ENCODE results near the gene EMC8. TPM values are rescaled to one million over a fixed set of nuclear protein-coding genes. Genes with fewer than 3 reads are reported as not detected.

Gene EMC8
- polyA plus RNA-seq, 1 of the 3 experiments (the other 2 are of a cell fraction): 45.9 TPM

- TF ChIP-seq, protein P1, sequence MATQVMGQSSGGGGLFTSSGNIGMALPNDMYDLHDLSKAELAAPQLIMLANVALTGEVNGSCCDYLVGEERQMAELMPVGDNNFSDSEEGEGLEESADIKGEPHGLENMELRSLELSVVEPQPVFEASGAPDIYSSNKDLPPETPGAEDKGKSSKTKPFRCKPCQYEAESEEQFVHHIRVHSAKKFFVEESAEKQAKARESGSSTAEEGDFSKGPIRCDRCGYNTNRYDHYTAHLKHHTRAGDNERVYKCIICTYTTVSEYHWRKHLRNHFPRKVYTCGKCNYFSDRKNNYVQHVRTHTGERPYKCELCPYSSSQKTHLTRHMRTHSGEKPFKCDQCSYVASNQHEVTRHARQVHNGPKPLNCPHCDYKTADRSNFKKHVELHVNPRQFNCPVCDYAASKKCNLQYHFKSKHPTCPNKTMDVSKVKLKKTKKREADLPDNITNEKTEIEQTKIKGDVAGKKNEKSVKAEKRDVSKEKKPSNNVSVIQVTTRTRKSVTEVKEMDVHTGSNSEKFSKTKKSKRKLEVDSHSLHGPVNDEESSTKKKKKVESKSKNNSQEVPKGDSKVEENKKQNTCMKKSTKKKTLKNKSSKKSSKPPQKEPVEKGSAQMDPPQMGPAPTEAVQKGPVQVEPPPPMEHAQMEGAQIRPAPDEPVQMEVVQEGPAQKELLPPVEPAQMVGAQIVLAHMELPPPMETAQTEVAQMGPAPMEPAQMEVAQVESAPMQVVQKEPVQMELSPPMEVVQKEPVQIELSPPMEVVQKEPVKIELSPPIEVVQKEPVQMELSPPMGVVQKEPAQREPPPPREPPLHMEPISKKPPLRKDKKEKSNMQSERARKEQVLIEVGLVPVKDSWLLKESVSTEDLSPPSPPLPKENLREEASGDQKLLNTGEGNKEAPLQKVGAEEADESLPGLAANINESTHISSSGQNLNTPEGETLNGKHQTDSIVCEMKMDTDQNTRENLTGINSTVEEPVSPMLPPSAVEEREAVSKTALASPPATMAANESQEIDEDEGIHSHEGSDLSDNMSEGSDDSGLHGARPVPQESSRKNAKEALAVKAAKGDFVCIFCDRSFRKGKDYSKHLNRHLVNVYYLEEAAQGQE (IDR thresholded peaks at IDR 0.05; ENCODE audit: low read depth, low read length): no peak
- no peak for TF ChIP-seq RCOR1 (IDR thresholded peaks at IDR 0.05; ENCODE audit: low read length)
- no peak for TF ChIP-seq JUND (IDR thresholded peaks at IDR 0.05)
- TF ChIP-seq, protein P2, sequence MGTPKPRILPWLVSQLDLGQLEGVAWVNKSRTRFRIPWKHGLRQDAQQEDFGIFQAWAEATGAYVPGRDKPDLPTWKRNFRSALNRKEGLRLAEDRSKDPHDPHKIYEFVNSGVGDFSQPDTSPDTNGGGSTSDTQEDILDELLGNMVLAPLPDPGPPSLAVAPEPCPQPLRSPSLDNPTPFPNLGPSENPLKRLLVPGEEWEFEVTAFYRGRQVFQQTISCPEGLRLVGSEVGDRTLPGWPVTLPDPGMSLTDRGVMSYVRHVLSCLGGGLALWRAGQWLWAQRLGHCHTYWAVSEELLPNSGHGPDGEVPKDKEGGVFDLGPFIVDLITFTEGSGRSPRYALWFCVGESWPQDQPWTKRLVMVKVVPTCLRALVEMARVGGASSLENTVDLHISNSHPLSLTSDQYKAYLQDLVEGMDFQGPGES (IDR thresholded peaks at IDR 0.05; ENCODE audit: low read depth, low read length): no peak
Measured at GRCh38 chr16:85785927-85786326, 13.4 kb downstream of the EMC8 start (continued).

DNA sequence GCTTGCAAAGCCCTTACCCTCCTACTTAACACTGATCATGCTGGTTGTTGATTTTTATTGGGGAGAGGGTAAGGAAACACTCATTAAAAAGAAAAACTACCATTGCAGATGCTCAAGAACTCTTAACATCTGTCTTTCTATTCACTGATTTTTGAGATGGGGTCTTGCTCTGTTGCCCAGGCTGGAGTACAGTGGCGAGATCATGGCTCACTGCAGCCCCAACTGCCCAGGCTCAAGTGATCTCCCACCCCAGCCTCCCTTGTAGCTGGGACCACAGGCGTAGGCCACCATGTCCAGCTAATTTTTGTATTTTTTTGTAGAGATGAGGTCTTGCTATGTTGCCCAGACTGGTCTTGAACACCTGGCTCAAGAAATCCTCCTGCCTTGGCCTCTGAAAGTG lies 14.5 kb downstream of the EMC8 start:
- H3K36me3 ChIP-seq (replicated peaks in 1 of 2; ENCODE audit: control insufficient read depth in 1 of 2, insufficient read depth in 2 of 2, low read length in 1 of 2): peaks cover 24 to 50% of the 10 kb centered on the region in 2 experiments
- no peaks in the 10 kb centered on the region for H3K9me2 ChIP-seq
- no peak for DNase-seq
- H3K27ac ChIP-seq (ENCODE audit: low read depth in 2 of 2, low read length in 1 of 2): no peak overlapping the region
- TF ChIP-seq NRF1 (IDR thresholded peaks at IDR 0.05; ENCODE audit: low read depth, low read length) (no peak), FOXJ3 (CRISPR knock-in tag; IDR thresholded peaks at IDR 0.05) (no peak), FOXM1 (IDR thresholded peaks at IDR 0.05; ENCODE audit: low read depth) (no peak), JUND (IDR thresholded peaks at IDR 0.05) (no peak), SIN3A (IDR thresholded peaks at IDR 0.05; ENCODE audit: borderline replicate concordance, low read depth, low read length) (no peak), RAD21 (IDR thresholded peaks at IDR 0.05; ENCODE audit: low read length) (no peak), TEAD4 (IDR thresholded peaks at IDR 0.05; ENCODE audit: borderline replicate concordance, insufficient read depth) (no peak), MEF2A (IDR thresholded peaks at IDR 0.05; ENCODE audit: borderline replicate concordance, low read depth) (no peak), TAF1 (IDR thresholded peaks at IDR 0.05; ENCODE audit: borderline replicate concordance, low read depth, low read length) (no peak), CHD2 (IDR thresholded peaks at IDR 0.05; ENCODE audit: low read length, partially characterized antibody) (no peak), RXRA (IDR thresholded peaks at IDR 0.05; ENCODE audit: borderline replicate concordance, low read depth) (no peak), YY1 (IDR thresholded peaks at IDR 0.05; ENCODE audit: low read depth) (no peak), TCF12 (IDR thresholded peaks at IDR 0.05) (no peak), GATA2 (CRISPR knock-in tag; IDR thresholded peaks at IDR 0.05) (no peak), ZBTB33 (IDR thresholded peaks at IDR 0.05; ENCODE audit: borderline replicate concordance, low read depth) (no peak)
- TF ChIP-seq, protein P1 (IDR thresholded peaks at IDR 0.05; ENCODE audit: low read depth, low read length): no peak
- TF ChIP-seq, protein P3, sequence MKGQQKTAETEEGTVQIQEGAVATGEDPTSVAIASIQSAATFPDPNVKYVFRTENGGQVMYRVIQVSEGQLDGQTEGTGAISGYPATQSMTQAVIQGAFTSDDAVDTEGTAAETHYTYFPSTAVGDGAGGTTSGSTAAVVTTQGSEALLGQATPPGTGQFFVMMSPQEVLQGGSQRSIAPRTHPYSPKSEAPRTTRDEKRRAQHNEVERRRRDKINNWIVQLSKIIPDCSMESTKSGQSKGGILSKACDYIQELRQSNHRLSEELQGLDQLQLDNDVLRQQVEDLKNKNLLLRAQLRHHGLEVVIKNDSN (IDR thresholded peaks at IDR 0.05; ENCODE audit: borderline replicate concordance, low read depth): no peak
- TF ChIP-seq, protein P4, sequence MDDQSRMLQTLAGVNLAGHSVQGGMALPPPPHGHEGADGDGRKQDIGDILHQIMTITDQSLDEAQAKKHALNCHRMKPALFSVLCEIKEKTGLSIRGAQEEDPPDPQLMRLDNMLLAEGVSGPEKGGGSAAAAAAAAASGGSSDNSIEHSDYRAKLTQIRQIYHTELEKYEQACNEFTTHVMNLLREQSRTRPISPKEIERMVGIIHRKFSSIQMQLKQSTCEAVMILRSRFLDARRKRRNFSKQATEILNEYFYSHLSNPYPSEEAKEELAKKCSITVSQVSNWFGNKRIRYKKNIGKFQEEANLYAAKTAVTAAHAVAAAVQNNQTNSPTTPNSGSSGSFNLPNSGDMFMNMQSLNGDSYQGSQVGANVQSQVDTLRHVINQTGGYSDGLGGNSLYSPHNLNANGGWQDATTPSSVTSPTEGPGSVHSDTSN (IDR thresholded peaks at IDR 0.05): no peak
- CTCF ChIA-PET: interaction anchor here (2.2 kb wide), 1 partner anchor 37 kb away, joined by 7 read pairs; no protein-coding TSS in a partner anchor
- POLR2A ChIA-PET: no interaction called here
- H3K9ac ChIP-seq: no peak overlapping the region
- H3K4me1 ChIP-seq (ENCODE audit: control insufficient read depth in 1 of 2, insufficient read depth in 2 of 2, low read depth in 1 of 2, low read length in 1 of 2): no peaks in the 10 kb centered on the region
- no peaks in the 10 kb centered on the region for H3K27me3 ChIP-seq (ENCODE audit: insufficient read depth)
- H2AFZ ChIP-seq (ENCODE audit: low read depth): no peak overlapping the region
- no peak overlapping the region for H3K4me3 ChIP-seq (ENCODE audit: low read depth in 2 of 2, low read length in 1 of 2)
- H3K4me2 ChIP-seq: no peak overlapping the region
- 89% methylated on average over 2 of the region's 2 CpGs for WGBS (ENCODE audit: low lambda C conversion rate)
- H3K9me3 ChIP-seq: no peaks in the 10 kb centered on the region
- no peaks in the 10 kb centered on the region for H3F3A ChIP-seq (replicated peaks; ENCODE audit: insufficient read depth)
- H3K79me2 ChIP-seq (ENCODE audit: insufficient read depth): peaks cover 48% of the 10 kb centered on the region; the same call in 1 of the 2 replicates
- peaks cover 29% of the 10 kb centered on the region for H4K20me1 ChIP-seq (ENCODE audit: insufficient read depth)
